ENCODE data around the gene M1AP. TPM values are rescaled to one million over a fixed set of nuclear protein-coding genes. Genes with fewer than 3 reads are reported as not detected.

The M1AP gene
- total and polyA plus RNA-seq, 2 of the 8 experiments (the other 6 are each of a cell fraction or from before 2014, with no cell fraction given) = 4.8 TPM

DNA sequence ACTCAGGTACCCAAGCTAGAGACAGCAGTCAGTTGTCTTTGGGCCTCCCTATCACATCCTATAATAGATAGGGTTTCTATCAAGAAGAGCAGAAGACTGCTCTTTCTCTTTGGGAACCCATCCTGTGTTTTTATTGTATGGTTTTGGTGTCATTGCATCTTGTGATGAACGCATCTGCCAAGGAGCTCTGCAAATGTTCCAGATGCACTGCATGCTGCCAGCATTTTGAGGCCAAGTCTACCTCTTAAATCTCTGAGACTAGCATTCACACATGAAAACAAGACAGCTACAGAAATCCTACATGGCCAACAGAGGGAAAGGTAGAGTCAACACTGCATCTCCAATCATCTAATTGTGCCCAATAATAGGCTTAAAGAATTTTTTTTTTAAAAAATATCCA lies 20.0 kb upstream of the M1AP start:
- H3K79me2 ChIP-seq (ENCODE audit: control insufficient read depth in 1 of 2, insufficient read depth in 2 of 2, low read length in 2 of 2) = no peaks in the 10 kb centered on the region
- no peak overlapping the region for H2BK120ac ChIP-seq (replicated peaks; ENCODE audit: low read depth, low read length)
- no peak overlapping the region for H2BK20ac ChIP-seq (ENCODE audit: low read length)
- POLR2A ChIA-PET (ENCODE audit: partially characterized antibody) = no interaction called here
- no peak overlapping the region for H4K5ac ChIP-seq (ENCODE audit: insufficient read length, low read depth, low read length)
- no peak overlapping the region for H3K4me3 ChIP-seq (ENCODE audit: extremely low read depth in 1 of 4, insufficient read depth in 2 of 4, low read depth in 3 of 4, low read length in 4 of 4)
- H3K23me2 ChIP-seq (ENCODE audit: low read depth, low read length) = no peaks in the 10 kb centered on the region
- H2BK12ac ChIP-seq (ENCODE audit: low read depth, low read length) = no peak overlapping the region
- H3K9ac ChIP-seq (replicated peaks in 1 of 4; ENCODE audit: extremely low read depth in 1 of 4, low read depth in 3 of 4, low read length in 3 of 4) = no peak overlapping the region
- peaks cover 0 to 2% of the 10 kb centered on the region in 2 experiments for H4K20me1 ChIP-seq (replicated peaks in 1 of 2; ENCODE audit: control insufficient read depth in 1 of 2, insufficient read depth in 2 of 2, low read length in 2 of 2)
- no peak overlapping the region for H3K27ac ChIP-seq (ENCODE audit: low read depth, low read length)
- H2AFZ ChIP-seq (ENCODE audit: low read length) = no peak overlapping the region
- H3K18ac ChIP-seq (ENCODE audit: extremely low read depth, low read length) = no peak overlapping the region
- no peak for DNase-seq (ENCODE audit: low read depth in 1 of 2, low spot score in 2 of 2)
- H3K9me3 ChIP-seq (ENCODE audit: insufficient read depth in 2 of 2, low read depth in 1 of 2, low read length in 1 of 2) = no peaks in the 10 kb centered on the region
- FAIRE-seq = no peak
- H2AK5ac ChIP-seq (ENCODE audit: low read depth, low read length) = no peak overlapping the region
- WGBS, 2 experiments (ENCODE audit: extremely low coverage in 1 of 2, insufficient coverage in 1 of 2, insufficient read length in 1 of 2, insufficient replicate concordance in 2 of 2, low coverage in 1 of 2, low lambda C conversion rate in 2 of 2, missing lambda C conversion rate in 1 of 2) = 86% methylated on average over 1 of the region's 1 CpG; no CpG with 5 or more reads in 1 of the 2 experiments
- H3K79me1 ChIP-seq (ENCODE audit: low read depth, low read length) = no peaks in the 10 kb centered on the region
- H3K27me3 ChIP-seq (replicated peaks in 1 of 4; ENCODE audit: control insufficient read depth in 3 of 4, extremely low read depth in 1 of 4, insufficient read depth in 3 of 4, low read length in 3 of 4) = no peaks in the 10 kb centered on the region
- no peak overlapping the region for H3K4me2 ChIP-seq (ENCODE audit: insufficient read depth in 1 of 2, low read depth in 2 of 2, low read length in 2 of 2)
- H4K8ac ChIP-seq (ENCODE audit: extremely low read depth, insufficient read depth, low read length) = no peak overlapping the region
- H3K36me3 ChIP-seq (ENCODE audit: control insufficient read depth in 2 of 4, insufficient read depth in 4 of 4, low read length in 3 of 4) = no peaks in the 10 kb centered on the region; a peak in 1 of 8 replicates
- H3K4ac ChIP-seq (replicated peaks; ENCODE audit: insufficient read length, low read depth, low read length) = no peak overlapping the region
- H2BK15ac ChIP-seq (ENCODE audit: low read length) = no peak overlapping the region
- no peak overlapping the region for H4K91ac ChIP-seq (replicated peaks; ENCODE audit: insufficient read length, low read length)
- CTCF ChIA-PET (ENCODE audit: partially characterized antibody) = interaction anchor here (0.7 to 1.4 kb wide), 6 partner anchors 8 to 941 kb away, joined by 3 to 5 read pairs (median 4); no protein-coding TSS in a partner anchor
- TF ChIP-seq TBP (IDR thresholded peaks at IDR 0.05; ENCODE audit: low read depth, low read length) (no peak), SIX5 (IDR thresholded peaks at IDR 0.05; ENCODE audit: low read depth, low read length) (no peak), PHF8 (conservative IDR thresholded peaks at IDR 0.05; ENCODE audit: low read depth, low read length) (no peak), POU5F1 (IDR thresholded peaks at IDR 0.05; ENCODE audit: low read depth, low read length) (no peak), CEBPB (IDR thresholded peaks at IDR 0.05; ENCODE audit: low read depth, low read length) (no peak), RNF2 (IDR thresholded peaks at IDR 0.05; ENCODE audit: borderline replicate concordance, low read depth, low read length, missing control alignments, poor library complexity, severe bottlenecking) (no peak), SP1 (IDR thresholded peaks at IDR 0.05; ENCODE audit: low read depth, low read length) (no peak), TCF12 (IDR thresholded peaks at IDR 0.05; ENCODE audit: low read depth, low read length) (no peak), SRF (IDR thresholded peaks at IDR 0.05; ENCODE audit: low read depth, low read length) (no peak), SP4 (IDR thresholded peaks at IDR 0.05; ENCODE audit: low read length) (no peak), CHD2 (IDR thresholded peaks at IDR 0.05; ENCODE audit: low read length) (no peak), SIRT6 (IDR thresholded peaks at IDR 0.05; ENCODE audit: low read length) (no peak)
- TF ChIP-seq, protein P1, sequence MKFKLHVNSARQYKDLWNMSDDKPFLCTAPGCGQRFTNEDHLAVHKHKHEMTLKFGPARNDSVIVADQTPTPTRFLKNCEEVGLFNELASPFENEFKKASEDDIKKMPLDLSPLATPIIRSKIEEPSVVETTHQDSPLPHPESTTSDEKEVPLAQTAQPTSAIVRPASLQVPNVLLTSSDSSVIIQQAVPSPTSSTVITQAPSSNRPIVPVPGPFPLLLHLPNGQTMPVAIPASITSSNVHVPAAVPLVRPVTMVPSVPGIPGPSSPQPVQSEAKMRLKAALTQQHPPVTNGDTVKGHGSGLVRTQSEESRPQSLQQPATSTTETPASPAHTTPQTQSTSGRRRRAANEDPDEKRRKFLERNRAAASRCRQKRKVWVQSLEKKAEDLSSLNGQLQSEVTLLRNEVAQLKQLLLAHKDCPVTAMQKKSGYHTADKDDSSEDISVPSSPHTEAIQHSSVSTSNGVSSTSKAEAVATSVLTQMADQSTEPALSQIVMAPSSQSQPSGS (IDR thresholded peaks at IDR 0.05; ENCODE audit: low read length) = no peak
- TF ChIP-seq, protein P2, sequence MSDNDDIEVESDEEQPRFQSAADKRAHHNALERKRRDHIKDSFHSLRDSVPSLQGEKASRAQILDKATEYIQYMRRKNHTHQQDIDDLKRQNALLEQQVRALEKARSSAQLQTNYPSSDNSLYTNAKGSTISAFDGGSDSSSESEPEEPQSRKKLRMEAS (IDR thresholded peaks at IDR 0.05) = no peak
- H3K4me1 ChIP-seq (replicated peaks in 1 of 4; ENCODE audit: control insufficient read depth in 3 of 4, insufficient read depth in 4 of 4, low read length in 3 of 4) = no peaks in the 10 kb centered on the region
- H2BK5ac ChIP-seq (ENCODE audit: low read depth, low read length) = no peak overlapping the region
- no peak overlapping the region for H3K23ac ChIP-seq (ENCODE audit: insufficient read length)
- no peak overlapping the region for H3K56ac ChIP-seq (replicated peaks; ENCODE audit: insufficient read length, low read depth, low read length)
- H3K14ac ChIP-seq (ENCODE audit: insufficient read length) = no peak overlapping the region
